GM23248 (cell line): ENCODE data around the gene LIN37.

Experiments
- EZH2 ChIP-seq: fragments of 200-600 bp; sonication (generic); IDR thresholded peaks from 2 replicates; pipeline ENCODE4 v1.6.1; 2018; ENCODE audit warnings: antibody characterized with exemption, mild to moderate bottlenecking; ENCODE audit not compliant: insufficient read depth, poor library complexity, severe bottlenecking
- EZH2phosphoT487 ChIP-seq: fragments of 200-600 bp; sonication (generic); IDR thresholded peaks from 2 replicates; pipeline ENCODE4 v1.6.1; 2018; ENCODE audit warnings: antibody characterized with exemption, moderate library complexity, mild to moderate bottlenecking, low read depth; ENCODE audit not compliant: insufficient read depth

DNA sequence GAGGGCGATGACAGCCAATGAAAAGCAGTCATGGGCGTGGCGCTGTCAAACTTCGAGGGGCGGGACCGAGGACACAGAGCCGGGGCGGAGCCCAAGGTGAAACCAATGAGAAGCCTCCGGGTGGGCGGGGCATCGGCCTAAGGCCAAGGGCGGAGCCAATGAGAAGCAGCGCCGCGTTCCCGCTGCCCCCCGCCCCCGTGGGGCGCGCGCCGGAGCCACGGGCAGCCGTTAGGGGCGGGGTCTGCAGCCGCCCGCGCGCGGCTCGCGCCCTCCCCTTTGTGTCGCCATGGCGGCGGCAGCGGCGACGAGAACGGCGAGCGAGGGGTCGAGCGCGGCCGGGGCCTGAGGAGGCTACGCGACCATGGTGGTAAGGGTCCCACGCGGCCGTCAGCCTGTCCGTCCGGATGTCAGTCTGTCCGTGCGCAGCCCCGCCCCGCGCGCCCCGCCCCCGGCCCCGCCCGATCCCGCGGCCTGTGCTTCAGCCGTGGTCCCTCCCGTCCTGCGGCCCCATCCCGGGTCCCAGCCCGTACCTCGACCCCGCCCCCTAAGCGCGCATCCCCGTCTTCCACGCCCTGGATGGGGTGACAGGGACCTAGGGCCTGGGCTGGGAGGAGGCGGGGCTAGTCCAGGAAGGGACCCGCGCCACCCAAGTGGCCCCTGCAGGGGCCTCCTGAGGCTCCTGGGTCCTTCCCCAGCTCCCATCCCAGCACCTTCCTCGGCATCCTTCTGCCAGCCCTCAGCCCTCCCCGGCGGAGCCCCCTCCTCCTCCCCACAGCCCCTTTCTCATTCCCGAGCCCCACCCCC, 27.1 kb downstream of the LIN37 start, which contains the start of gene ARHGAP33:
- TF ChIP-seq EZH2phosphoT487 (no peak), EZH2 (no peak)
